Upper lobe of left lung (tissue), 4 donors: ENCODE measurements around the gene POLK.

Experiments used
- CTCF ChIP-seq, 6 experiments: fragments of 450-650 bp in 4 of 6; fragments of 200-600 bp in 2 of 6; sonication (generic) in 2 of 6; IDR thresholded peaks; one replicate each; pipeline ENCODE4 v1.5.1; 2016 to 2019; ENCODE audit warnings: antibody characterized with exemption in 6 of 6
- EP300 ChIP-seq, 4 donors: sonication (generic); formaldehyde crosslinking; IDR thresholded peaks; one replicate each; pipeline ENCODE4 v1.5.1; 2017; ENCODE audit warnings: antibody characterized with exemption in 4 of 4, control low read depth in 2 of 4

GRCh38 chr5:75496026-75496425 lies 15.7 kb upstream of the POLK start:
- TF ChIP-seq CTCF (IDR thresholded peaks at IDR 0.05) (no peak), EP300 (IDR thresholded peaks at IDR 0.05) (no peak)
